Mucosa of gallbladder (tissue), 1 donor: ENCODE results near the gene GLI3. TPM values are rescaled to one million over a fixed set of nuclear protein-coding genes. Genes with fewer than 3 reads are reported as not detected.

ENCODE experiments used
- DNase-seq: peaks from one replicate; pipeline ENCODE4 v3.0.0-alpha.2; 2020; ENCODE audit warnings: low spot score
- total RNA-seq: library from RNA; stranded (reverse); gene quantifications from one replicate; pipeline ENCODE4 v1.2.1, GENCODE V29; 2021
- donor health status: DM: no; HTN: no; CAD: no.

The GLI3 gene
- total RNA-seq, 1 donor from 2014 or later, result 9.8 TPM

DNA sequence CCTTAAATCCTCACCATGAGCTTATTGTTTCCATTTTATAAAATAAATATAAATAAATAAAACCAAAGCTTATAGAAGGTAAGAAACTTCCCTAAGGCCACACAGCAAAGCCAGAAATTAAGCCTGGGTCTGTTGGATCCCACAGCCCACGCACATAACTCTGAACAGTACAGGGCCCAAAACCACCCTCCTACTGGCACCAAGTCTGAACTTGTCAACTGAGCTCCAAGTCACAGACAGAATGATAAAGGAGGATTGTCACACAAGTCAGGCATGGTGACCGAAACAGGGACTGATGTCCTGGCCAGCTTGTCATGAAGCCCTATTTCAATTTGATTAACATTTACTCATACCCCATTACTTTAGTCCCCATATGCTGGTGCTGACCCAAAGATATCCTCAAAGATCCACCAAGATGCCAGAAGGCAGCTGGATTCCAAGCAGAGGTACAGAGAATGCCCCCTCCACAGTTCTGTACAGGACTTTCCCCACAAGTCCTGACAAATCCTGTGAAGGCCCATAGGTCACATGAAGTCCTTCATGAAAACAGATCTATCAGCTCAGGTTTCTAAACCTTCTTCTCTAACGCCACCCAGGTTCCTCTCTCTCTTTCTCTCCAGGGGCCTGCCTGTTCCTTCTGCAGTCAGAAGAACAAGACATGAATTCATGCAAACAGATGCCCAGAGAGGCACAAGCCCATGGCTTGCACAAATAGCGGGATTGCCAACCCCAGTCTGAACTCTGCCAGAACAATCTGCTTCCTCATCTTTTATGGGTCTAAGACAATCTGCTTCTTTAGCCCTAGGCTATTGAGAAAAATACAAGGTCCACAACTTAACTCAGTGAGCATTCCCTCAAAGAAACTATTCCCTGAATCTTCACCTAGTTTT, 60.9 kb downstream of the GLI3 start:
- DNase-seq, result no peak

DNA sequence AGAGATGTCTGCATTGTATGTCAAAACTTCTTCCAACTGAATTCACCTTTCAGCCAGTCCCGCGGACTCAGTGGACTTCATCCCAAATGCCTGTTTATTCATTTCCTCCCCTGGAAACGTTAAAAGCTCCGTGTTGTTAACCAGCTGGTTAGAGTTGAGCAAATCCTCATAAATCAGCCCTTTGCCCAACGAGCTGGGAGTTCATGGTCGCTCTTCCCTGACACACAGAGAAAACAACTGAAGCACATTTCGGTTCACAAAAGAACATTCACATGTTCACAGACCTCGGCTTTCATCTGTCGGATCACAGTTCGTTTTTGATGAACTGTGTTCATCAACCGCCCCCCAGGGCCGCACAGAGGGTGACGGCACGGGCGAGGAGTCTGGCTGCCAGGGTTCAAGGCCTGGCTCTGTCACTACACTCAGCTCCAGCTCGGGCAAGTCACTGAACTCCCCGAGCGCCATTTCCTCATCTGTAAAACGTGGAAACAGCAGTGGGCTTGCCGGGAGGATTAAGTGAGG, 62.6 kb downstream of the GLI3 start:
- no peak for DNase-seq

- no peak for DNase-seq
These were observed 66.3 kb downstream of the GLI3 start for GRCh38 chr7:42170724-42171123.

GRCh38 chr7:42168512-42168911, 68.5 kb downstream of the GLI3 start:
- DNase-seq, result no peak

- no peak for DNase-seq
These were observed 69.3 kb downstream of the GLI3 start for GRCh38 chr7:42167631-42168236.

GRCh38 chr7:42167206-42167605, 69.8 kb downstream of the GLI3 start:
- DNase-seq, result no peak

DNA sequence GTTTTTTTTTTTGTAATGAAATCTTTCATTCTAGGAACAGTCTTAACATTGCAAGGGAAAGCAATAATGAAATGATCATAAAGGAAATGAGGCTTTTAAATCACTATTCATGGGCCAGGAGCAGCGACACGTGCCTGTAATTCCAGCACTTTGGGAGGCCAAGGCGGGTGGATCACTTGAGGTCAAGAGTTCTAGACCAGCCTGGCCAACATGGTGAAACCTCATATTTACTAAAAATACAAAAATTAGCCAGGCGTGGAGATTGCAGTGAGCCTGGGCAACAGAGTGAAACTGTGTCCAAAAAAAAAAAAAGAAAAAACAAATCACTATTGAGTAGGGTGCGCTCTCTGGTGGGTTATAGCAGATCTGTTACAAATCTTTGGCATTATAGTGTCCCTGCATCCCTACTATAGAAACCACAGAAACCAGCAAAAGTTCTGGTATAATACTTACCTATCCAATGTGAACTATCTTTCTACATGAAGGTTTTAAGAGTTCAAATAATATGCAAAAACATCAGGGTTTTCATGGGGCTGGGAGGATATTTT, 72.1 kb downstream of the GLI3 start:
- no peak for DNase-seq

DNA sequence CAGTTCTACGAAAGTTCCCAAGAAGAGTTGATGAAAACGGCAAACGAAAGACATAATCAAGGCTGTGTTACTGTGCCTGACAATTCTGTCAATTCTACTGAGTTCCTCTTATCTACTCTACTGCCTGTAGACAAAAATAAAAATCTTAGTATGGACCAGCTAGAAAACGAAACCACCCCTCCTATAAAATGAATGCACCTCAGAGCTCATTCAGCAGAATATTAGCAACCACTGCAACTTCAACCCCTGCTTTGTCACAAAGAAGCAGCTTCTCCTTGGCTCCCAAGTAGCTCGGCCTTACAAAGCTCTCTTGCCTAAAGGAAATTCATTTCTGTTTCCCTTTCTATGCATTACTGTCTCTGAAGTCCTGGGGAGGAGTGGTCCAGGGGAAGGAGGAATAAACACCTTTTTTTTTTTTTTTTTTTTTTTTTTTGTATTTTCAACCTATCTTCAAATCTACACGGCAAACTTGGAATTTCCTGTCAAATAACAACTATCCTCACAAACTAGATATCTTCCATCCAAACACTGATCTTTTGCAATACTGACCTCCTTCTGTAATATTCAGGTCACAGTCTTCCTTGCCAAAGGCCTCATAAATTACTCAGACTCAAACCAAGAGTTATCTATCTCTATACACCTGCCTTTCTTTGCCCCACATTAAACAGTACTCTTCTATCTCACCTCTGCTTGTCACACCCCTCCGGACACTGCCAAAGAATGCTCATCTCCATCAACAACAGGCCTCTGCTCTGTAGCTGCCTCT, 74.3 kb downstream of the GLI3 start:
- DNase-seq, result no peak

DNA sequence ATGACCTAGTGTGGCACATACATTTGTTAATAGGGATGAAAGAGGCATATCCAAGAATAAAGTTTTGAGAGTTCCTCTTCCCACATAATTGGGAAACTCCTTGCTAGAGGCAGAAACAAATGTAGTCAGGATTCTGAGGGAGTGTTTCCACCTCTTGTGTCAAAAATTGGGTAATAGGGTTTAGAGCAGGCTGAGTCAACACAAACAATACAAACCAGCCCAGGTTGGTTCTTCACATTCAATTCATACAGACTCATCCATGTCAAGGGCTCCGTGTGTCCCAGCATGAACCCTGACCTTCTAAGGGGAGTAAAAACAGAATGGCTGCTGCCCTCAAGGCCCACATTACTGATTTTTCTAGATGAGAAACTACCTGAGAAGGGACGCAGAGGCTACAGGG, 75.3 kb downstream of the GLI3 start:
- DNase-seq, result no peak

GRCh38 chr7:42161110-42161509, 75.9 kb downstream of the GLI3 start:
- no peak for DNase-seq

DNA sequence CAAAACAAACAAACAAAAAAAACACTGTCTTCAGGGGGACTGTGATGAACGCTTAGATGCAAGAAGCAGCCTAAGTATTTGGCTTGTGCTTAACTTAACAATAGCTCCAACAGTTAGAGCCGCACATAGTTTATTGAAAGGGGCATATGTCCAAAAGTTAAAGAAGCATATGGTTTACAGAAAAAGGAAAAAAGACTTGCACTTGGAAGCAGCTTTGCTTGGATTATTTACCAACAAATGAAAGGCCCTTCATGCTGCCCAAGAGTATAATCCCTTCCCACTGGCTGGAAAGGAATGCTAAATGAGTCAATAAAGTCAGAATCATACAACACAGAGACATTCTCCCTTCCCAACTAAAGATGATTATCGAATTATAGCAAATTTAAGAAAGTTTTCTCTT, 77.9 kb downstream of the GLI3 start:
- no peak for DNase-seq

- no peak for DNase-seq
These were observed 79.9 kb downstream of the GLI3 start for GRCh38 chr7:42156967-42157721.

- DNase-seq, result no peak
These were observed 80.6 kb downstream of the GLI3 start for GRCh38 chr7:42156291-42156865.

DNA sequence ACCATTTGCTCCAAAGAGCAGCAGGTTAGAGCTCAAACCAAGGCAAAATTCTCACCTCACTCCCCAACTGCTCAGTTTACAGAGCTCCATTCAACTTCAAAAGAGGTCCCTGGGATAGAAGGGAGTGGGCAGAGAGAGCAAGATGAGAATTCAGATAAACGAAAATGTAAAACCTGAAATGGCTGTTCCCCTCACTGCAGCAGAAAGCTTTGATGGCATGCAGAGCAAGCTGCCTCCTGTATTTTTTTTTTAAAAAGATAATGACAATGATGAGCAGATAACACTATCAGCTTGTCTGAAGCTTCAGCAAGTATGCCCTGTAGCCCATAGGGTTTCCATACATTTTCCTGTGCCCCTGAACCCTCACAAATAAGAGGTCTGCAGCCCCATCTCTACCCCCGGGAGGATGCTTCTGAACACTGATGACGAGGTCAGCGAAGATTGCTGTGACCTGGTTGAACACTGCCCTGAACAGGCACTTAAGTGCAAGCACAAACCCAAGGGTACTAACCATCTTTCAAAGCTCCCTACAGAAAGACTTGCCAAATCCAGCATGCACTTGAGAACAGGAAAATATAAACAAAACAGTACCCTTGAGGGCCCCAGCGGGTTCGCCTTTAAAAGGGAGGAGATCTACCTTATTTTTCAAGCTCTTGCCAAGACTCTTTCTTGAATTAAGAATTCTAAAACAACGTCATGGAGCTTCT, 81.3 kb downstream of the GLI3 start:
- DNase-seq, result no peak

DNA sequence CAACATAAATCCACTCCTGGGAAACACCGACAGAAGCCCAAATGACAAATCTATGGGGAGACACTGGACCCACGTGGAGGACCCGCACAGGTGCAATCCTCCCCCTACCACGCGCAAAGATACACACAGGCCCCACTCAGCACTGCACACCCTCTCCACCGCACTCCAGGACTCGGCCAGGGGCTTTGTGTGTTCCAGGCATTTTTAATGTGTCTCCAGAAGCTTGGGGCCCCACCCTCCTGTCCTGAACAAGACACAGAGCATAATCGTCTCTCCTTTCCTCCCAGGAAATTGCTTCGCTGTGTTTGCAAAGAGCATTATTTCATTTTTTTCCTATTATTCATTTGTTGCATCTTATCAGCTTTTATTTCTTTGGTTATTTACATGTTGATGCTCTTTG, 82.8 kb downstream of the GLI3 start:
- DNase-seq, result no peak

- DNase-seq, result no peak
These were observed 84.4 kb downstream of the GLI3 start for GRCh38 chr7:42152329-42153205.

- DNase-seq, result no peak
These were observed 85.7 kb downstream of the GLI3 start for GRCh38 chr7:42151309-42151708.

GRCh38 chr7:42145539-42145938, 91.5 kb downstream of the GLI3 start:
- DNase-seq, result no peak

DNA sequence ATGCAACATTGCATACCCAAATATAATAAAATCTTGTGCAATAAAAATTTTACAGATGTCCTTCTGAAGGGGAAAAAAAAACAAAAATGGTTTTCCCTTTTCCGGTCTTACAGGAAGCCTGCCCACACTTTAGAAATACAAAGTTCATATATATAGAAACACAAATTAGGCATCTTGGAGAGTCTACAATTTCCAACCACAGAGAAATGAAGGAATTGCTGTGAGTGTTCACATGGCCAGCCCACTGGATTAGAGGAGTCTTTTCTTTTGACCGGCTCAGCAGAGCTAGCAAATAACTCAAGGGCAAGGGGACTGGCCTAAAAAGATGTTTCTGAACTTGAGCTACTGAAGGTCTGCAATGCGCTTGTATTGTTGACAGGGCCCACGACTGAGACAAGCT, 92.4 kb downstream of the GLI3 start:
- DNase-seq, result no peak
